GM18502 (cell line): ENCODE results near the gene GTF2H1.
"Not testable (repeated sequence)": the region's sequence is repeated elsewhere in the genome, so short reads cannot be mapped to it uniquely, and the experiment has no call there.

Experiments used
- ATAC-seq: cut with Tn5 transposase; IDR thresholded peaks from one replicate; pipeline ENCODE4 v1.9.1; 2021; ENCODE audit warnings: mild to moderate bottlenecking; ENCODE audit not compliant: unreplicated experiment, poor library complexity

GTF2H1 gene

GRCh38 chr11:18315893-18316292 is 6.5 kb upstream of the GTF2H1 start:
- ATAC-seq, result no peak

DNA sequence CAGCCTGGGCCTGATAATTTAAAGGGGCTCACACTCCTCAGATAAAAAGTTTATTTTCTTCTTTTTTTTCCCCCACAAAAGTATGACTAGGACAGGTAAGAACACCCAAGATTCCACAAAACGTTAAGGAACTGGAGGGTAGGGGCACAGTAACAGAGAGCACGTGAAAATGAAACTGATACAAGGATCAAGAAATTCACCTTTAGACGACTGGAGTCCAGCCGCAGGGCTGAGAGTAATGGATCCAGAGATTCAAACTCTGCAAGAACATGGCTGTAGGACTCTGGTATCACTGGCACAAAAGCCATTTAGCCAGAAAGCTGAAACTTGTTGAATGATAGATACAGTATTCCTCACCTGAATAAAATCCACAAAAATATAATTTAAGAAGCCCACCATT is 4.8 kb upstream of the GTF2H1 start:
- no peak for ATAC-seq

DNA sequence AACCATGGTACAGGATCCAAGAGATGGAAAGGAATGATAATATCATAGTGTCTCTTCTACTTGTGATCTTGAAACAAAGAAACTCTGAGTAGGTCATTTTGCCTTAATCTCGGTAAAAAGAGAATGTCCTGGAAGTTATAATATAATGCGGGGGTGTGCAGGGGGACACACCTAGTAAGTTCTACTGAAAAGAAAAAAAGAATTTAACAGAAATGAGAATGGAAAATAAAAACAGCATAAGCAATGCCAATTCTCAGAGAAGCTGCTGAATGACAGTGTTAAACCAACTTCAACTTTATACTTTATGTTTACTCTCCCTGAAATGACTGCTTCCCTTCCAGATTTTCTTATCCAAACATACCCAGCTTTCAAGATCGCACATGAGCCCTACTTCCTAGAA is 2.5 kb upstream of the GTF2H1 start:
- ATAC-seq, result no peak

- ATAC-seq, result no peak
These were observed 1.8 kb upstream of the GTF2H1 start for GRCh38 chr11:18320617-18321016.

GRCh38 chr11:18321578-18321968 is 794 bp upstream of the GTF2H1 start:
- peak; percentile 10 for ATAC-seq

GRCh38 chr11:18322818-18323570 is 627 bp downstream of the GTF2H1 start:
- no peak for ATAC-seq

GRCh38 chr11:18323881-18324280 is 1.5 kb downstream of the GTF2H1 start:
- ATAC-seq, result not testable (repeated sequence)

DNA sequence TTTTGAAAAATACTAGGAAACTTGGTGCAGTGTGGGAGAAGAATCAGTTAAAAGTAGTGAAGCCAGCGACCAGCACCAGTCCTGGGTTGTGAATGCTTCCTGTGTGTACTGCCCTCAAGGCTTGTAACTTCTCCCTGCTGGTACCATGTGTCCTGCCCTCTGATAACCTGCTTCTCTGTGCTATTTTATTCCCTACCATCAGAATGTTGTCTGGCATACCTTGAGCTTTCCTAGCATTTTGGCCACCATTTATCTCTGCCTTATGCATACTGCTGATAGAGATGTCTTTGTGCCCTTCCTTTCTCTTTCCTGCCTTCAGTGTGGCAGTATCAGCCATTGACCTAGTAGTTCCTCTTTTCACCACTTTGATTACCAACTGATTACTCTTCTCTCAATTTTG is 2.0 kb downstream of the GTF2H1 start:
- no peak for ATAC-seq

DNA sequence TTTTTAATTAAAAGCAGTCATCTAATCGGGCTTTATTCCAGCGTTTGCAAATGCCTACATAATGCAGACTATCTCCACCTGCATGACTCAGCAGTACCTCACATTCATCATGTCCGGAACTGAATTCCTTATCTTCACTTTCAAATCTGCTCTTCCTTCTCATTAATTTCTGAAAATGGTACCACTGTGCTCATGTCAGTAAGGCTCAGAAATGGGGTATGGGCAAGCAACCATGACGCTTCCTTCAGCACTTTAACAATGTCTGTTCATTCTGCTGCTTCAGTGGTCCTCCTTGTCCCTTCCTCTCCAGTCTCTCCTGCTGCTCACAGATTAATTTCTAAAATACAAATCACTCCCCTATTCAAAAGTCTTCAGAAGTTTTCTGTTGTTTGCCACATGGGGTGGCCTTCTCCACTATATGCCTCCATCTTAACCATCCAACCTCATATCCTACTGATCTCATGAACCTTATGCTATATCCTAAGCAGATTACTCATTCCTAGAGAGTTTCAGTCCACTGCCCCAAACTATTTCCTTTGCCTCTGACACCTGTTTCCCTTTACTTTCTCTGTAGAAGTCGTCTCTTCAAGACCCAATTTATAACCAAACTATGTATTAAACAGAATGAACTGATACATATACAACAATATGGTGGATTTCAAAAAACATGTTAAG is 7.0 kb downstream of the GTF2H1 start:
- peak; percentile 80 for ATAC-seq

- no peak for ATAC-seq
These were observed 8.6 kb downstream of the GTF2H1 start for GRCh38 chr11:18330921-18331320.

DNA sequence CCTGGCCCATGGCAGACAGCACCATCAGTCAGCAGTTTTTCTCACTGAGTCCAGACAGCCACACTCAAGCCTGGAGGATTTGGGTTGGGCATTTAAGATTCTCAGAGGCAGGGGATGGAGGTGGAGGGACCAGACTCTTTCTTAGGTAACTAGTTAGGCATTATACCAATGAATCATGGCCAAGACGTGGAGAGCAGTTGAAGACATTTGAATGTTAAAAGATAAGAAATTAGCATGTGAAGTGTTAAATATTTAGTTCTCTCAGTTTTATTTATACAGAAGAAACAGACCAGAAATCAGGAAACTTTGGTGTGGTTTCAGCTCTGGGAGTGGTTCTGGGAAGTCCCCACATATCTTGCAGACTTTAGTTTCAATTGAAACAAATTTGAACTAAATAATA is 9.9 kb downstream of the GTF2H1 start:
- no peak for ATAC-seq

GRCh38 chr11:18332891-18333290 is 10.5 kb downstream of the GTF2H1 start:
- no peak for ATAC-seq

- ATAC-seq, result no peak
These were observed 25.2 kb downstream of the GTF2H1 start for GRCh38 chr11:18347471-18348125.

- no peak for ATAC-seq
These were observed 30.2 kb downstream of the GTF2H1 start for GRCh38 chr11:18352581-18352980.

DNA sequence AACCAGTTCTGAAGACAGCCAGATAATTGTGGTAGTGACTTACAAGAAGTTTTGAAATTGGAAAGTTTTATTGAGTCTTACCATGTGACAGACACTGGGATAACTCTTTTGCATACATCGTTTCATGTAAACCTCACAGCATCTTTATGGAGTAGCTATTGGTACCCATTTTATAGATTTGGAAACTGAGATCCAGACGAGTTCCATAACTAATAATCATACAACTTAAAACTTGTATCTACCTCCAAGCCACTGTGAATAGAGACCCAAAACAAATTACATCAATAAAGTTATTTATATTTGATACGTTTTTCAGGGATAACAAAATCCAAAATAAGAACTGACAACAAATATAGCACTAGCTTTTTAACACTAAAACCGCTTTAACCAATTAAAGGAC is 36.3 kb downstream of the GTF2H1 start:
- no peak for ATAC-seq

GRCh38 chr11:18361154-18361553 is 38.8 kb downstream of the GTF2H1 start:
- no peak for ATAC-seq

GRCh38 chr11:18364495-18365073 is 42.2 kb downstream of the GTF2H1 start:
- no peak for ATAC-seq

DNA sequence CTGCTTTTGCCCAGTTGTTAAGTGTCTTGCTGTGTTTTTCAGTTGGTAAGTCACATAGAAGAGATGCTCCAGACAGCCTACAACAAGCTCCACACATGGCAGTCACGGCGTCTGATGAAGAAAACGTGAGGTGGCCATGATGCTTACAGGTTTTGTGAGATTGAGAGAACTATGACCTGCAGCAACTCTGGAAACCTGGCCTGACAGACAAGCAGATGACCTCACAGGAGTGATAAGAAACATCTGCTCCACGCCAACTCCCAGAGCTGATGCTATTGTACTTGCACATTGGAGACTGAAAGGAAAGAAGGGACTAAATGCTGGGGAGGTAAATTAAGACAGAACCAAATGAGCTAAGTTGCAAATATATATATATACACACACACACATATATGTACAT is 43.4 kb downstream of the GTF2H1 start:
- no peak for ATAC-seq

DNA sequence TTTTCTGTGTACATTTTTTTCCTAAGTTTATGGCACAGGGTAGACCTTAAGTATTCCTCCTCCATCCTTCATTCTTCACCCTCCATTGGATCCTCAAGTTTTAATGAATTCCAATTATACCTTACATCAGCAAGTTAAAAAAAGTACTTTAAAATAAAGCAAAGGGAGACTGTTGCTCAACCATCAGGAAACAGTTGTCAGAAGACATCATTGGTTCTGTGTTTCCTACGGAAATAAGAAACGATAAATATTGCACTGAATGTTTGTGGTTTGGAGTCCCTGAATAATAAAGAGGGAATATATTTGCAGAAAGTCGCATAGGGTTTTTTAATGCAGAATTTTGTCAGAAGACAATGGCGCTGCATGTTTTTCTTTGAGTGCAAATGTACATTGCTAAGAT is 43.9 kb downstream of the GTF2H1 start:
- no peak for ATAC-seq

DNA sequence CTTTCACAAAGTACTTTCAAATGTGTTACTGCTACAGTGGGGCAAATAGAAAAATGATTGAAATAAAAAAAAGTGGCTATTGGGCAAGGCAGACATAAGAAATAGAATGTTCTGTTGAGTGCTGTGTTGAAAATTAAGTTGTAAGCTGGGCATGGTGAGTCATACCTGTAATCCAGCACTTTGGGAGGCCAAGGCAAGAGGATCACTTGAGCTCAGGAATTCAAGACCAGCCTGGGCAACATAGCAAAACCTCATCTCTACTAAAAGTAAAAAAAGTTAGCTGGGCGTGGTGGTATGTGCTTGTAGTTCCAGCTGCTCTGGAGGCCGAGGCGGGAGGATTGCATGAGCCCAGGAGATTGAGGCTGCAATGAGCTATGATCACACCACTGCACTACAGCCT is 45.1 kb downstream of the GTF2H1 start:
- no peak for ATAC-seq

DNA sequence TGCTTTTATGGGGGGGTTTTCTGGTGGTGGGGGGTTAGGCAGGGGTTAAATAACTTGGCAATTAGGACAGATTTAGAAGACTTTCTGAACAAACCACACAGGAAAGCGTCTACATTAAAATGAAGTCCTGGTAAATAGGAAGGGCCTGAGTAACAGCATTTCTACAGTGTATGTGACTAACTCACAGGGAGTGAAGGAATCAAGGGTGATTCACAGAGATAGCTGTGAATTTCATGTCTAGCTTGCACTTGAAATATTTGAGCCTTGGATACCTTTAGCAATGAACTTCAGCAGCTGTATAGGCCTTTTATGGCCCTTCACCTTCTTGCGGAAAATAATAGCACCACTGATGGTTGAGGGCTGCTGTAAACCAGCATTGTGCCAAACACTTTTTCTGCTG is 45.9 kb downstream of the GTF2H1 start:
- ATAC-seq, result no peak
